NCI-H2171 treated with DMSO at 0.1 percent for 48 hours (cell line): ENCODE data around the gene NTN4.
A peak's percentile ranks its signal among the peaks of the same experiment; 100 is the strongest.
"Not testable (repeated sequence)": the region's sequence is repeated elsewhere in the genome, so short reads cannot be mapped to it uniquely, and the experiment has no call there.

Experiments used
- DNase-seq: peaks from one replicate; lab custom pipeline; 2025; lab: John Stamatoyannopoulos, UW

NTN4 gene

DNA sequence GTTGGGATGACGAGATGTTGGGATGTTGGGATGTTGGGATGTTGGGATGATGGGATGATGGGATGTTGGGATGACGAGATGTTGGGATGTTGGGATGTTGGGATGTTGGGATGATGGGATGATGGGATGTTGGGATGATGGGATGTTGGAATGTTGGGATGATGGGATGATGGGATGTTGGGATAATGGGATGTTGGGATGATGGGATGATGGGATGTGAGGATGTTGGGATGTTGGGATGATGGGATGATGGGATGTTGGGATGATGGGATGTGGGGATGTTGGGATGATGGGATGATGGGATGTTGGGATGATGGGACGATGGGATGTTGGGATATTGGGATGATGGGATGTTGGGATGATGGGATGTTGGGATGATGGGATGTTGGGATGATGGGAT, 135.9 kb downstream of the NTN4 start:
- not testable (repeated sequence) for DNase-seq

DNA sequence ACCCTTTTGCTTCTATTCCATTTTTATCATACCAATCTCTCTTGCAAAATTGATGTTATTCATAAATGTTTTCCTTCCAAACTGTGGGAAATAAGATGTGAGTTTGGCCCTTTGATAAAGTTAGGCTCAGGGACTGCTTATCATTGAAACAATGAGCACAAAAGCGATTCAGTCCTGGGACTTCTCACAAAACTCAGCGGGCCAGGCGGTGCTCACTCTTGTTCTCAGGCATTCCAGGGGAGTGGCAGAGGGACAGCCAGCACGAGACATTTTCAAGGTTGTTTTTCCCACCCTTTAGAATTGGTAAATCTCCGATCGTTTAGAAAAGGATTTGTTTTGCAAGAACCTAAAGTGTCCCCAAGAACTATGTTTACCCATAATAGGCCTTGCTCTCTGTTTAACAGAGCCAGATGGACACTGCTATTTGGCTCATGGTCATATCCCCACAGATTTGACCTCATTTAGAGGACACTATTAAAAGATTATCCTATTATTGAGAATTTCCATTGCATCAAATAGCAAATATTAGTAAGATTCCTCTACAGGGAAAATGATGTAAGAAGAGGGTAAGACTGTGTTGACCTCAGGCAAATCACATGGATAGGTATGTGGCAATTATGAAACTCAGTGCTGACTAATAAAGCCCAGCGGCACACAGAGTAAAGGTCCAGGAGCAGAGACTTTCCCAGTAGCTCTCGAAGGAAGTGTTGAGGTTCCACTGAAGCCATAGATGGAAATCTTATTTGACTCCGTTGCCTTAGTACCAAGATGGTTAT, 136.6 kb downstream of the NTN4 start:
- DNase-seq = no peak

DNA sequence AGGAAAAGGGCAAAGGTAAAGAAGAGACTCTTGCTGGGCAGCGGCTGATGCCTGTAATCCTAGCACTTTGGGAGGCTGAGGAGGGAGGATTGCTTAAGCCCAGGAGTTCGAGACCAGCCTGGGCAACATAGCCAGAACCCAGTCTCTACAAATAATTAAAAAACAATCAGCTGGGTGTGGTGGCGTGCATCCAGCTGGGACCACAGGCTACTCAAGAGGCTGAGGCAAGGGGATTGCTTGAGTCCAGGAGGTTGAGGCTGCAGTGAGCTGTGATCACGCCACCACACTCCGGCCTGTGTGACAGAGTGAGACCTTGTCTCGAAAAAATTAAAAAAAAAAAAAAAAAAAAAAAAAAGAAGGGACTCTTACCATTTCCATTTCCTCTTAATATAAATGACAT, 138.9 kb downstream of the NTN4 start:
- no peak for DNase-seq

DNA sequence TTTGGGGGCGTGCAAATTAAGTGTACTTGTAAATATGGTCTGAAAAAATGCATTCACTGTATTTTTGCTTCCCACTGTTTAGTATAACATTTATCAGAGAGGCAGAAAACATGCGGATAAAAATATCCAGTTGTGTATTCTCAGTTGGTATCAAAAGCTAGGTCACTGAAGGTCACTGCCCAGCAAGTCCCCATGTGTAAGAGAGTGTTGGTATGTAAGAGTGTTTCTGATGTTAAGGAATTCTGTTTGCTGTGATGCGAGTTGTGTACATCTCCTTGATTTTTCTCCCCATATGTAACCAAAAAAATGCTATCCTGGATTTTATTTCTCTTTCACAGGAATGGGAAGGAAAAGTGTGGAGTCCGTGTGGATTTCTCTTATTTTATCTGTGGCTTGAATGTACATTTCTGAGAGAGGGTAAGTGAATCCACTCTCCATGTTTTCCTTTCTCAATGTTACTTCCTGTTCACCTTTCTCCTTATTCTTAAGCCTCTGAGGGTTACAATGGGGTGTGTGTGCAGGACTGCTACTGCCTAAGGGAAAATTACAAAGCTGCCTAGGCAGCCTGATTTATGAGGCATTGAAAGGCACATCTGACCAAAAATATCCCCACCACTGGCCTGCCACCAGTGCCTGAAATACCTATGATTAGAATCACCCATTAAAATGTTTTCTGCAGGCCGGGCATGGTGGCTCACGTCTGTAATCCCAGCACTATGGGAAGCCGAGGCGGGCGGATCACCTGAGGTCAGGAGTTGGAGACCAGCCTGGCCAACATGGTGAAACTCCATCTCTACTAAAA, 141.4 kb downstream of the NTN4 start:
- no peak for DNase-seq

DNA sequence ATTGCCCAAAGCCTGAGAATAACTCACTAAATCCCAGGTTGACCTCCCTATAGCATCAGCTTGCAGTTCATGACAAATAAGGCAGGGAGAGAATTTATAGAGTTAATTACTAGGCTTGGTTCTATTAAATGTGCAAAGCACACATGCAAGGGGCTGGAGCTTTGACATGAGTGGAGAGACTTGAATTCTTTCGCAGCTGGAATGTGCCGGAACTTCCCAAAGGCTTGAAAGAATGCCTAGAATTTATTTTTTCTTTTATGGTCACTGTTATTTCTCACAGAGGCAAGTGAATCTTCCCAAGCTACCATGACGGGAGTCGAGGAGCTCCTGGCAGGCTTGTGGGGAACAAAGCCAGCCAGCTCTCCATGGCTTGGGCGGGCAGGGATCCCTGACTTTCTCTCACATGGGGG, 143.8 kb downstream of the NTN4 start:
- no peak for DNase-seq

DNA sequence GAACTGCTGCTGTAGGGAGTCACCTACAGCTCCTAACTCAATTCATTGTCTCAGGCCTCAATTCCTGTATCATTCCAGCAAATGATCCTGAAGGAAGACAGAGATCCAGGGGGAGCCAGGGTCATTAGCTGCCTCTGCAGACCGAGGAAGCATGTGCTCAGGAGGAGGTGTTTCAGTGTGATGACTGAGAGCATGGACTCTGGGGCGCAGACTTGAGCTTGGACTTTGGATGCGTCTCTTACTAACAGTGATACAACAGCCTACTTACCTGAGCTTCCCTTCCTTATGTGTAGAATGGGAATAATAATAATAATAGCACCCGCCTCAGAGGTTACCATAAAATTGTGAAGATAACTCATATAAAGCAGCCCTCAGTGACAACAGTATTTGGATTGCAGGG, 147.3 kb downstream of the NTN4 start:
- DNase-seq = no peak

DNA sequence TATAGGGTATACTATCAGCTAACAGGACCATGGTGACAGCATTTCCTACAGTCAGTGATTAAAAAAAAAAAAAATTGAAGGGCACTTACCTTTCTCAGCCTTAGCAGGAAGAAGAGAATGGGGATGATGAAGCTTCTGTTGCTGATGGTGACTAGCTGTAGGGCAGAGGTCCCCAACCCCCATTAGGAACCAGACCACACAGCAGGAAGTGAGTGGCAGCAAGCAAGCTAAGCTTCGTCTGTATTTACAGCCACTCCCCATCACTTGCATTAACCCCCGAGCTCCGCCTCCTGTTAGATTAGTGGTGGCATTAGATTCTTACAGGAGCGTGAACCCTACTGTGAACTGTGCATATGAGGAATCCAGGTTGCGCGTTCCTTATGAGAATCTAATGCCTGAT, 148.0 kb downstream of the NTN4 start:
- no peak for DNase-seq

DNA sequence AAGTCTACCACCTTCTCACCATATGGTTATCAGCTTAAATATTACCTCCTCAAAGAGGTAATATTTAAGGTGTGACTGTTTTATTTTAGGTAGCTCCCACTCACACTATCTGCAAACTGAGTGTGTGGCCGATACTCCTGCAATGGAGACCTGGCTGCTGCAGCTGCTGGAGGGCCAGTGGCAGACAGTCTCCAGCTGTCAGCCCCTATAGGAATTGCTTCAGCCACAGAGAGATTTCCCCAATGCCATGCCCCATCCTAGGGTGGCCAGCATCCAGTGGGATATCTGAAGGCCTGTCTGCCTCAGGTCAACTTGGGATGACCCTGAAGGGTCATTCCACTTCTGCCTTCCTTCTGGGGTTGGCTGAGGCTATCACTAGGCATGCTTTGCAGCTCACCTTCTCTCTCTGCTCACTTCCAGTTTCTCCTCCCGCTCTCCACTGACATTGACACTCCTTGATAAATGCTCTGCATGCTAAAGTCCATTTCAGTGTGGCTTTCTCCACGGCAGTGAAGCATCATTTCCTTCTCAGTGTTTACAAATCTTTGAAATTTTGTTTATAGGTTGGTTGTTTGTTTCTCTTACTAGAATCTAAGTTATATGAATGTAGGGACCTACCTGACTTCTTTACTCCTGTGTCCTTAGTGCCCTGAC, 149.1 kb downstream of the NTN4 start:
- DNase-seq = no peak

DNA sequence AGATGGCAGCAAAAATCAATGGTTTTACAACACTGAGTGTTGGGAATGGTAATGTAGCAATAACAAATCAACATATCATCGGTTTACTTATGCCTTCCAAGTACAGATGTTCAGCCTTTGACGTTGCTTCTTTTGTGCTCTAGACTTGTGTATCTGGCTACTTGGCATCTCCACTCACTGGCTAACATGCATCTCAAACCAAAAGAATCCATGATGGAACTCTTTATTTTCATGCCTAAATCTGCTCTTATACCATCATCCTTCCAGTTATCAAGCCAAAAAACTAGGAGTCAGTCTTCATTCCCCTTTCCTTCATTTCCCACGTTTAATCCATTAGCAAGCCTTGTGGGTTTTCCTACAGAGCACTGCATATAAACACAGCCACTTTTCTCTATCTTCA, 150.0 kb downstream of the NTN4 start:
- no peak for DNase-seq

DNA sequence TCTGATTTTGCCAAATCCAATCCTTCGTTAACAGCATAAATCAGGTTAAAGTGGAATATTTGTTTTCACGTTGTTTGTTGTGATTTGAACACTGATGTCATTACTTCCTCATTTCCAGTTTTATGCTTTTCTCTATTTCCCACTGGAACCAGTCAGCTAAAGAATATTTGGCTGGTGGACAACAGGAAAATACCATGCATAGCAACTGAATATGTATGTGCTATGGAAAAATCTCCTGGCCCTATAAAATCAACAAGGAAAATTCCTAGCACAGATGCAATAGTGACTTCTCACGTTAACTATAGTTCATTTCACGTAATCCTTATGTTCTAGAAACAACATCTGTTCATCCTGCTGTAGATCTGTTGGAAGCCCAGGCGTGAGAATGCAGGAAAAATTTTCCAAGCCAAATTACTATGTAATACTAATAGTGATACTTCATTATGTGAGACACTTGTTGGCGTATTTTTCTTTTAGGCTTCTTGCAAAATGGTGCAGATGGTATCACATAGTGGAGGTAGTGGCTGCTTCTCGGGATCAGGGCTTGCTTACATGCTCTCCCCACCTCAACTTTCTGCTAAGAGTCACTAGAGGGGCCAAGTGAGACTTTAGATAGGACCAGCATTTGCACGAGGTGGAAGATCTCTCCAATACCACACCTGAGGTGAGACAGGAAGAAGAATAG, 153.0 kb downstream of the NTN4 start:
- peak; percentile 64 for DNase-seq

DNA sequence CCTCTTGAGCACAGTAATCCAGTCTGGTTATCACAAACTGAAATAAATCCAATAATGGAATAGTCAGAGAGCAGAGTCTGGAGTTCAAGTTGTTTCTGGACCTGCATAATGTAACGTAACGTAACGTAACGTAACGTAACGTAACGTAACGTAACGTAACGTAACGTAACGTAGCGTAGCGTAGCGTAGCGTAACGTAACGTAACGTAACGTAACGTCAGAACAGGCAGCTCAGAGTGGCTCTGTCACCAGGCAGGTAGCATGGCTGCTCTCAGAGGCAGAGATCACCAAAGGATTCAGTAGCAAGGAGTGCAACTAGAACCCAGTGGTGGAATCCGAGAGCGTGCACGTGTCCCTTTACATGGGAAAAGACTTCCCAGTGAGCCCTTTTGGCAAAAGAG, 153.6 kb downstream of the NTN4 start:
- no peak for DNase-seq

DNA sequence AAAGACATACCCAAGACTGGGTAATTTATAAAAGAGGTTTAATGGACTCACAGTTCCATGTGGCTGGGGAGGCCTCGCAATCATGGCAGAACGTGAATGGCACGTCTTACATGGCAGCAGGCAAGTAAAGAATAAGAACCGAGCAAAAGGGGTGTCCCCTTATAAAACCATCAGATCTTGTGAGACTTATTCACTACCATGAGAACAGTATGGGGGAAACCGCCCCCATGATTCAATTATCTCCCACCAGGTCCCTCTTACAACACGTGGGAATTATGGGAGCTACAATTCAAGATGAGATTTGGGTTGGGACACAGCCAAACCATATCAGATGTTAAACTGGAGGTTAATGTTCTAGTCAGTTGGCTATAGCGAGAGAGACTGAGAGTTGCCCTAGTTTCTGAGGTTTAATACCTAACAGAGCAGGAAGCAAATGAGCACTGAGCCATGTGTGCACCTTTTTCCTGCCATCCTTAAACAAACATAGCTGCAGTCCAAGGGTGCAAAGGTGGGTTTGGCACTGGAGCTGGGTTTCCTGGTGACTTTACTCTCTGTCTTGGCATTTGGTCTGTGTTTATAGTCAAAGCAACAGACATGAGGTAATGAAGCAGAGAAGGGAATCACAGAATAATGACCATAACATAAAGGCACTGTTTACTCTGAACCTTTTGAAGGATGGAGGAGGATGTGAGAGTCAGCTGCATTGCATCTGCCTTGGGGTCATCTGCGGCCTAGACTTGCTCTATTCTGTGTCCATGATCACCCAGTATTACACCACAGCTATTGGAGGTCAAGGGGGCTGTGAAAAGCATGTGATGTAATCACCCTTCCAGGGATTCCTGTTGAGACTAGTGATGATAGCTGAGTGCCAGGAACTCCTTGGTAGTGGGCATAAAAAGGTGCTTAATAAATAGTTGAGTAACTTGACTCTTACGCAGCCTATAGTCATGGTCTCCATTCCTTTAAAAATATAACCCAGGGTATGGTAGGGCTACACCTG, 155.6 kb downstream of the NTN4 start:
- DNase-seq = peak; percentile 25

DNA sequence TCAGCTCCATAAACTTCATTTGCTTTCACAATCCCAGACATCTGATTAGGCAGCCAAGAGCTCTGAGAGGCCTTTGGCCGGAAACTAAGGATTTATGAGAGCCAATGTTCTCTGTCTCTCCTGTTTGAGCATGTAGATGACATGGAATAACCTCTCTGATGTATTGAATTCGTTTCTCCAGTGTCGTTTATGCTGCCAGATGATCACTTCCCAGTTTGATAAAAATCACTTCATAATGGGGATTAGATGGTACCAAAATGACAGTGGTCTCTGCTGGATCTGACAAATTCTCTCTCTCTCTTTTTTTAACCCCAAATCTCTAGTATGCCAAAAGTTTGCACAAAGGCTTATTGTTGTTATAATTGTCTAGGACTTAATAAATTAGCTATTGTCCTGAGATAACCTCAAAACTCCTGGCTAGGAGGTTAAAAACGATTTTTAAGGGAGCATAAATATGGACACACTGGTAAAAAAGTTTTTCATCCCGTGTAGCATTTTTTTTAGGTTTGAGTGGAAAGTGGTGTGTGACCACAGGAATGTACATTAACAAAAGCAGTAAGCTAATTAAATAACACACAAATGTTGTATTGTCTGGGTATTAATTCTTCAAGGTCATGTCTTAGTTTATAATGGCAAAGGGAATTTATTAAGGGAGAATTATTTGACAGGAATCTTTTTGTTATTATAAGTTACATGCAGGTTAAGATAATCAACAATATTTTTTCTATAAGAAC, 156.7 kb downstream of the NTN4 start:
- DNase-seq = no peak

DNA sequence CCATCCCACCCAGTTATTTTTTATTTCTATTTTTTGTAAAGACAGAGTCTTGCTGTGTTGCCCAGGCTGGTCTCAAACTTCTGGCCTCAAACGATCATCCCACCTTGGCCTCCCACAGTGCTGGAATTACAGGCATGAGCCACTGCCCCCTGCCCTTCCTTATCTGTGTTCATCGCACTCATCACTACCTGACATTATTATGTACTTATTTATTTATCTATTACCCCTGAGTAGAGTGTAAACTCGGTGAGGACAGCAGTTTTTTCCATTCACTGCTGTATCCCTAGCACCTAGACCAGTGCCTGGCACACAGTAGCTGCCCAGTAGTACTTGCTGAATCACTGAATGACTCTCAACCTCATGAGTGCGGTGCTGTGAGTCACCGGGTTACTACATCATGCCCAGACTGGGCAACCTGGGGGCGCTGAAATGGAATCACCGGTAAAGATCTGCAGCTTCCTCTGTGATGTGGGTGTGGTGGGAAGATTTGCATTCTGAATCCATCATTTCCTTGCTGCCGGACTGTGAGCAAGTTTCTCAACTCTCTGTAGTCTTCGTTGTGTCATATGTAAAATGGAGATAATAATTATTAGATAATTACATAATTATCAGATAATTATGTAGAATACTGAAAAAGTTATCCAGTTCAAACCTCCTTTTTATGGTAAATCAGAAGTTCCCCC, 157.4 kb downstream of the NTN4 start:
- DNase-seq = no peak

DNA sequence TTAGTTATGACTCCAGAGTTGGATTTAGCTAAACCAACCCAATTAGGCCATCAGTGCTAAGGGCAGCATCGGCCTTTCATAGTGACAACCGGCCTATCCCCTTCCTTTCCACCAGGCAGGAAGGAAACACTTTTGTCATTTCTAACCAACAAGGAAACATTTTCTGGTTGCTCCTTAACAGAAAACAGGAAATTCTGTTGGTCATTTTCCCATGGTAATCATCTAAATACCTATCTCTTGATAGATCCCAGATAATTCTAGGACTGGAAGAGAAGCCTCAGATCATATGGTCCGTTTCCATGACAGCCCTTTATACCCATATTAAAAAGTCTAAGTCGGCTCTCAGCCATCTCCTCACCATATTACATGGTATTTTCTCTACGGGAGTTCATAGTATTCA, 160.1 kb downstream of the NTN4 start:
- no peak for DNase-seq

DNA sequence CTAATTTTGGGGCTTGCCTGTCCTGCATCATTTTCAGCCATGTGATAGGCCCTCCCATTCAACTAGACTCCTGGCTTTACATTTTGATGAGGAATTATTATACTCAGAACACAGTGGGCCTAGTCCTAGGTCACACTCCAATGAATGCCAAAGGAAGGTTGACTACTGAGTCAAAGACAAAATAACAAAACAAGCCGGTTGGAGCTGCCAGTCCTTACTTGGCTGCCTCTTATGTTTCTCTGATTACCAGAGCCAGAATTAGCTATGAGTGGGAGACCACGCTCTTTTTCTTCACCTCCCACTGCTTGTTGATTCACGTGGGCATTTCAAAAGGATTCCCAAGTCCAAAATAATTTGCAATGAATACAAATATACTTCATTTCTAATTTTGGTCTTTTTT, 161.2 kb downstream of the NTN4 start:
- DNase-seq = no peak

DNA sequence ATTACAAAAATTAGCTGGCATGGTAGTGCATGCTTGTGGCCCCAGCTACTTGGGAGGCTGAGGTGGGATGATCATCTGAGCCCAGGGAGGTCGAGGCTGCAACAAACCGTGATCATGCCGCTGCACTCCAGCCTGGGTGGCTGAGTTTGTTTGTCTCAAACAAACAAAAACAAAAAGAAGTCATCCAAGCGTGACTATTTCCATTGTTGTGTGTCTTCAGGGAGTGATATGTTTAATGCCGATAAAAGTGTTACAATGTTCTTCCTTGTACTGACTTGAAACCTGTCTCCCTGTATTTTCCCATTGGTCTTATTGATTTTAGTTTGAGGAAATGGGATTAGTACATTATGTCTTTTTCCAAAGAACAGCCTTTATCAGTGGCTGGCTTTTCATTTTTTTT, 163.7 kb downstream of the NTN4 start:
- no peak for DNase-seq

DNA sequence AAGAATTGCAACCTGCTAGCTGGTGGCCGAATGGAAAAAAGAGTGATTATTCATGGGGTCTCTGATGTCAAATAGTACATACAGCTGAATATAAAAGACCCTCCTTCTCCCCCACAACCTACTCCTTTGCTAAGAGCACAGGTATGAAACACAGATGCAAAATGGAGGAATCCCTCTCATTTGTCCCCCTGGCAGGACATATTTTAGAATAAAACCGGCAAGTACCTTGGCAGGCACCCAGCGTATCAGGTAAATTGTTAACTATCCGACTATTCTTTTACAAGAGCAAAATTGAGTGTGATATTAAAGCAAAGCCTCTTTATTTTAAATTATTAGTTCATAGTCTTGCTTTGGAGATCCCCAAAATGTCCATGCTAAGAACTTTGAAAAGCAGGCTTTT, 165.6 kb downstream of the NTN4 start:
- no peak for DNase-seq

DNA sequence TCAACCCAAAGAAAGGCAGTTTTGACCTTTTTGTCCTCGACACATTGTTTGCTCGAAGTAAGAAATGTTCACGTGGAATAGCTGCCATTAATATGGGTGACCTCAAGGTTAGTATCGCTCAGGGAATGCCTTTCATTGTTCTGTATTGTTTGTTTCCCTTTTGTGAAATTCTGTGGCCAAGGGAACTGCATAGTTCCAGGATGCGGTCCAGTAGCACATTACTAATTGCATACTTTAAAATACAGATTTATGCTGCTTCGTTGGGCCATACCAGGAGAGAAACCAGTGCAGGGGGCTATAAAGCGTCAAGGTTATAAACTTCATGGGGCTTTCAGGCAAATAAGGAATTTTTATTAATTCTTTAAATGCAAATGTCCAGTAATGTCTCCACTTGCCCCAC, 166.0 kb downstream of the NTN4 start:
- DNase-seq = no peak
